CD4-positive, alpha-beta T cell treated with Interleukin-12 subunit alpha and Interleukin-12 subunit beta, for 1 hour (primary cell): Measurements from ENCODE around the gene ERBB2.
"Not testable (repeated sequence)": the region's sequence is repeated elsewhere in the genome, so short reads cannot be mapped to it uniquely, and the experiment has no call there.

Experiments
- DNase-seq: peaks from one replicate; pipeline ENCODE4 v3.0.0-alpha.2; 2020

The ERBB2 gene

GRCh38 chr17:39679521-39680192 lies 20.2 kb upstream of the ERBB2 start:
- DNase-seq, result peak; percentile 61

GRCh38 chr17:39683295-39683939 lies 16.4 kb upstream of the ERBB2 start:
- DNase-seq, result no peak

- DNase-seq, result no peak
These were observed 15.3 kb upstream of the ERBB2 start for GRCh38 chr17:39684369-39685192.

- DNase-seq, result no peak
These were observed 12.7 kb upstream of the ERBB2 start for GRCh38 chr17:39687101-39687545.

GRCh38 chr17:39687546-39688474 lies 12.1 kb upstream of the ERBB2 start, which contains the start of gene PGAP3:
Gene PGAP3 (minus strand): TSS chr17:39688057. CDS start chr17:39688014, 43 bp downstream.
- DNase-seq, result peak; percentile 87

- DNase-seq, result no peak
These were observed 11.4 kb upstream of the ERBB2 start for GRCh38 chr17:39688475-39688835.

DNA sequence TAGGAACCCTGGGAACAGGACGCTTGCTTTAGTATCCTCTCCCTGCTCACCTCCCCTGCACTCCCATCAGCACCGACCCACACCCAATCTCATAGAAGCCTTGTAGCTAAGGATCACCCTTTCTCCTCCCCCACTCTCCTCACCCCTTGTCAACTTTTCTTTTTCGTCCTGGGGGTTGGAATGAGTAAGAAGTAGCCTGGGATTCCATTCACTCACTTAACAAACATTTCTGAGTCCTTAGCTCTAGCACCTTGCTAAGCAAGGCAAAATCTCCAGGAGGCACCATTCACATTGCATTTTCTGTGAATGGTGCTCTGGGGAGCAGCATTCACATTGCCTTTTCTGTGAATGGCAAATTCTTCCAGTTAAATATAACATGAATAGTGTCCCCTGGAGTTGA lies 10.9 kb upstream of the ERBB2 start:
- no peak for DNase-seq

DNA sequence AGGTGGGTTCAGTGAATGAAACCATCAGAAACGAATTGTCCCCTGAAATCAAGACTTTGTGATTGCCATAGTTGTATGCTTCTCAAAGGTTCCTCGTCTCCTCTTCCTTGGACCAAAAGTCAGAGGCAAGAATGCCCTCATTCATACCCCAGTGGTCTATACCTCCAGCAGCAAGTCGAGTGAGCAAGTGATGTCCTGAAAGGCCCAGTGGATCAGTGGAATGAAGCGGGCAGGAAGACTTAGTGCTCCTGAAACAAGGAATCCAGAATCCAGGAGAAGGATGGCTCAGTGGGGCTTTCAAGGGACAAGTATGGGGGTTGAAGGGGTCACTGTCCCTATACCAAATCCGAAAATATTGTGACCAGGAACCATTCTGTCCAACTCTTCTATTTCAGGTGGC lies 5.3 kb upstream of the ERBB2 start:
- DNase-seq, result no peak

GRCh38 chr17:39695089-39695474 lies 4.8 kb upstream of the ERBB2 start:
- no peak for DNase-seq

DNA sequence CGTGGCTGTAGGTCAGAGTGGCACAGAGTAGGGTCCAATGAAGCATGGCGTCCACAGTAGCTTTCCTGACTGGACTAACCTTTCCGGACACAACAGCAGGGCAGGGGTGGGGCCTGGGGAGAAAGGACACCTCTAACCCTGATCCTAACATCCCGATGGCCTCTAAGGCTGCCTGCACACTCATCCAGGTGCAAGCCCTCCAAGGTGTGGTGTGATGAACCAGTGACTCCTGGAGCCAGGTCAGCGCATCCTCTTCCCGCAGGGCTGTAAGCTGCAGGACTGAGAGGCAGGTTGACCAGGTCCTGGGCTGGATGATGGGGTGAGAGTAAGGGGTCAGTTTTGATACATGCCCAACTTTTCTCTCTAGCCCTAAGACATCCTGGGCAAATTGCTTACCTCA lies 3.1 kb upstream of the ERBB2 start:
- DNase-seq, result no peak

DNA sequence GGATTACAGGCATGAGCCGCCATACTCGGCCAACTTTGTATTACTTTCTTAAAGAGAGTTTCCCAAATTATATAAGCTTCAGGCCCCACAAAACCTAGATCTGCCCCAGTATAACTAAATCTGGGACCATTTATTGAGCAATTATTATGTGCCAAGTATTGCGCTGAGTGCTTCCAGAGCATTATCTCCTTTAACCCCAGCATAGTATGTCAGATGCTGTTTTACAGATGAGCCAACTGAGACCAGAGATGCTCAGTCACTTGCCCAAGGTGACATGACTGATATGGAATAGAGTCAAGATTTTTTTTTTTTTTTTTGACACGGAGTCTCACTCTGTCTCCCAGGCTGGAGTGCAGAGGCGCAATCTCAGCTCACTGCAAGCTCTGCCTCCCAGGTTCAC lies 1.9 kb upstream of the ERBB2 start:
- DNase-seq, result no peak

DNA sequence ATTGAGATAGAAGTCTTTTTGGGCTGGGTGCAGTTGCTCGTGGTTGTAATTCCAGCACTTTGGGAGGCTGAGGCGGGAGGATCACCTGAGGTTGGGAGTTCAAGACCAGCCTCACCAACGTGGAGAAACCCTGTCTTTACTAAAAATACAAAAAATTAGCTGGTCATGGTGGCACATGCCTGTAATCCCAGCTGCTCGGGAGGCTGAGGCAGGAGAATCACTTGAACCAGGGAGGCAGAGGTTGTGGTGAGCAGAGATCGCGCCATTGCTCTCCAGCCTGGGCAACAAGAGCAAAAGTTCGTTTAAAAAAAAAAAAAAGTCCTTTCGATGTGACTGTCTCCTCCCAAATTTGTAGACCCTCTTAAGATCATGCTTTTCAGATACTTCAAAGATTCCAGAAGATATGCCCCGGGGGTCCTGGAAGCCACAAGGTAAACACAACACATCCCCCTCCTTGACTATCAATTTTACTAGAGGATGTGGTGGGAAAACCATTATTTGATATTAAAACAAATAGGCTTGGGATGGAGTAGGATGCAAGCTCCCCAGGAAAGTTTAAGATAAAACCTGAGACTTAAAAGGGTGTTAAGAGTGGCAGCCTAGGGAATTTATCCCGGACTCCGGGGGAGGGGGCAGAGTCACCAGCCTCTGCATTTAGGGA lies 577 bp upstream of the ERBB2 start:
- not testable (repeated sequence) for DNase-seq

DNA sequence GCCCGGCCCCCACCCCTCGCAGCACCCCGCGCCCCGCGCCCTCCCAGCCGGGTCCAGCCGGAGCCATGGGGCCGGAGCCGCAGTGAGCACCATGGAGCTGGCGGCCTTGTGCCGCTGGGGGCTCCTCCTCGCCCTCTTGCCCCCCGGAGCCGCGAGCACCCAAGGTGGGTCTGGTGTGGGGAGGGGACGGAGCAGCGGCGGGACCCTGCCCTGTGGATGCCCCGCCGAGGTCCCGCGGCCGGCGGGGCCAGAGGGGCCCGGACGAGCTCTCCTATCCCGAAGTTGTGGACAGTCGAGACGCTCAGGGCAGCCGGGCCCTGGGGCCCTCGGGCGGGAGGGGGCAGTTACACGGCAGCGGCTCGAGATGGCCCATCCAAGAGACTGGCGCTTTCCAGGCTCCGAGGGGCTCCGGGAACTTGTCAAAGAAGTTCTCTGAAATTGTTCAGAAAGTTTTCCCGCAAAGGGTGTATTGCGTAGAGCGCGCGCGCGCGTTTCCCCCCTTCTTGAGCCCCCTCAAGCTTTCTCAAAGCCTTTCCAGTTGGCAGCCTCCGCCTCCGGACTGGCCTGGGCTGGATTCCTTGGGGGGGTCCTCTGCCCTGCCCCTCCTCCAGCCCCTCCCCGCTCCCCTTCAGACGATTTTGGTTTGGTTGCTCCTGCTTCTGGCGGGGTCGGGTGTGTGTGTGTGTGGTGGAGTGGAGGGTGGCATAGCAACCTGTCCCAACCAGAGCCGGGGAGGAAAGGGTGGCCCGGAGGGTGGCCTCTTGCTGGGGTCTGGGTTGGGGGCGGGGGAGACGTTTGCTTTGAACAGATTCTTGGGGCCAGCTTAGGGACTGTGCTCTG lies 504 bp downstream of the ERBB2 start:
- DNase-seq, result no peak

DNA sequence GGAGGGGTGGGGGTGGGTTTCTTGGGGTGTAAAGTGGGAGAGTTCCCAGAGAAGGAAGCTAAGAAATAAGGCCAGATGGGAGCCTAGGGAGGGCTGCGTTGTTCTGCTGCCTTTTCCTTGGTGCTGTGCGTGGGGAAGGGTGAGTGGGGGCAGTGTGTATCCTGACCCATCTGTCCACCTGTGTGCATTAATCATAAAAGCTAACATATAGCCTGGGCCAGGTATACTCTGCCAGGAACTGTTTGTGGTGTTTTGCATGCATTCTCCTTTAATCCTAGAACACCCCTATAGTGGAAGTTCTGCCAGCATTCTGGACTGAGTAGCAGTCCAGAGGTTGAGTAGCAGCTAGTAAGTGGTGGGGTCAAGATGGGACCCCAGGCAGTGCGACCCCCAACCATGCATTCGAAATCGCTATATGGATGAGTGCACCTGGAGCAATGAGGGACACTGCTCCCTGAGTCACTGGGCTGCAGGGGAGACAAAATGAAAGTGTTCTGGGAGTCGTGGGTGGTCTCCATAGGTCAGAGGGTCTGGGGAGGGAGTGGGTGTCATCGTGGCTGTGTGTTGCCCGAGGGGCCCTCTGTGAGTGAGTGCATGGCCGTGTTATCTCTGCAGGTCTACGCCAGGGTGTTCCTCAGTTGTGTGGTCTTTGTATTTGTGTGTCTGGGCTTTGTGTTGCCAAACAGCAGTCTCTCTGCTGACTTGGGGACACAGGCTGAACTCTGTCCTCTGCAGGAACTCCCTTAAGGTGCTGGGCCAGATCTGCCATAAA lies 1.3 kb downstream of the ERBB2 start:
- DNase-seq, result no peak

- no peak for DNase-seq
These were observed 2.0 kb downstream of the ERBB2 start for GRCh38 chr17:39701784-39702422.

DNA sequence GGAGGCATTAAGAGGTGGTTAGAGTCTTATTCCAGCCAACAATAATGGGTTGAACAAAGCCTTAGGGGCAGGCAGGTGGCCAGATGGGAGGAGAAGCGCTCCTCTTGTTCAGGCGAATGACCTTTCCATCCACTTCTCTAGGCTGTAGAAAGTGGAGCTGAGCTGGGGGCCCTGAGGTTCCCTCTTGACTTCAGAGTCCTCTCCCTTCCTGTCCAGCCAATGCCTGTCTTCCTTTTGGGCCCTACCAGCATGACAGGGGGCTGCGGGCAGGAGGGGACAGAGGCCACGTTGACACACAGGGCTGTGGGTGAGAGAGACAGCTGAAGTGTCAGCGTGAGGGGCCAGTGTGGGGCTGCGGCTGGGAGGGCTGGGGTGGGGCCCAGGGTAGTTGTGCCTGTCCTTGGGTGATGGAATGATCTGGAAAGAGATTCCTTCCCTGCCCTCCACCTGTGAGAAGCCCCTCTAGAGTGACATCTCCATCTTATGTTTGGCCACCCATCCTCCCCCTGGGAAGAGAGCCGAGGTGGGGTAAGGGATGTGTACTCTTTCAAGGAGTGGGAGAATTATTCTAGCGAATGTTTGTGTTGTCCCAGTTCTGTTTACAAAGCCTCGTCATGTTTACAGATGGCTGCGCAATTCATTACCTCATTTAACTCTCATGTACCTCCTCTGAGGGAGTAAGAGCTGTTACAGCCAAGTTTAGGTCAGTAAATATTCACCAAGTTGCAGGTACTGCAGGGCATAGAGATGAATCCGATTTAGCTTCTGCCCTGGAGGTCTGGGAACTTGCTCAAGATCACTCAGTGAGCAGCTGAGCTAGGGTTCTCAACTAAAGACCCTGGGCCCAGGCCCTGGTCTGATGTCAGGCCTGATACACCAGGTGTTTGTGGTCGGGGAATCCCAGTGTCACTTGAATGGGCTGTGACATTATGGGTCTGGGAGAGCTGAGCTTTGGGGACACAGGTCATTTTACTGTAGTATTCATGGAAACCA lies 3.3 kb downstream of the ERBB2 start:
- DNase-seq, result no peak

- DNase-seq, result no peak
These were observed 4.0 kb downstream of the ERBB2 start for GRCh38 chr17:39703913-39704312.

DNA sequence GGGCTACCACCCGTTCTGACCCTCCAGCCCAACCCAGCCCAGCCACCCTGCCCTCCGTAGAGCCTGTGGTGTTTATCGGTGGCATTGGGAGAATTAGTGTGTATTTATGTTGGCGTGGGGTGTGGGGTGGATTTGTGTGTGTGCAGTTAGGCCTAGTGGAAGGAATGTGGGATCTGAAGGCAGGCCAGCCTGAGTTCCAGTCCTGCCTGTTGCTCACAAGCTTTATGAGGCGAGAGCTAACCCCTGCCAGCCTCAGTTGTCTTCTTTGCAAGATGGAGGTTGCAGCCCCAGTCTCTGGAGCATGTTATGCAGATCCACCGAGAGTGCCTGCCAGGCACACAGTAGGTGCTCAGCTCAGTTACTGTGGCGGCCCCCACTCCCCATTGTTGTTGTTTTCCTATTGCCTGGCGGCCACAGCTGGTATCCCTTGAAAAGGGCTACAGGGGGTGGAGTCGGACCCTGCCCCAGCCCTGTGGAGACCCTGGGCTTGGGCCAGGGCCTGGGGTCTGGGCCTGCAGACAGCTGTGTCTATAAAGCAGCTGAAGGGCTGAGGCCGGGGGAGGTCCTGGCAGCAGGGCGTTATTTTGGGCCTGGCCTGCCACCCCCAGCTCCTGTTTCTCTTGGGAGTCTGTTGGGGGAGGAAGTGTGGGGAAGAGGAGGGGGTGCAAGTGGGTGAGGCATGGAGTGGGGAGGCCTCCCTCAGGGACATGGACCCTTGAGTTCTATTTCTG lies 5.1 kb downstream of the ERBB2 start:
- no peak for DNase-seq
